IMR-90 (cell line): ENCODE results near the gene A3GALT2. TPM values are rescaled to one million over a fixed set of nuclear protein-coding genes. Genes with fewer than 3 reads are reported as not detected.

Experiments
- ATAC-seq: fragments of 200-7000 bp; cut with Tn5 transposase; 2 replicates; pipeline ENCODE4 v1.9.1; 2020; ENCODE audit warnings: low read depth, mild to moderate bottlenecking, moderate library complexity
- BruUV-seq: library from RNA; stranded (reverse); fragments of 400-500 nt; replicated peaks from 2 replicates; lab custom pipeline; 2021; lab: Mats Ljungman, UMichigan
- CTCF ChIA-PET: fragments of 300-600 bp; formaldehyde crosslinking; extraction: SDS; loops from one replicate; lab custom pipeline; 2021; ENCODE audit warnings: antibody characterized with exemption; lab: Yijun Ruan, JAX
- POLR2A ChIA-PET: fragments of 300-600 bp; sonication (Branson Sonifier 250); formaldehyde crosslinking; loops from one replicate; lab custom pipeline; 2022; ENCODE audit warnings: antibody characterized with exemption; ENCODE audit not compliant: unreplicated experiment; lab: Charles Lee
- DNase-seq: peaks from one replicate; pipeline ENCODE4 v3.0.0; 2013
- H2AFZ ChIP-seq: replicated peaks from 2 replicates; pipeline ENCODE3; 2013; ENCODE audit warnings: low read length, mild to moderate bottlenecking; ENCODE audit not compliant: poor library complexity
- H2AK5ac ChIP-seq: 2 replicates; pipeline ENCODE4 v1.6.1; 2013; ENCODE audit warnings: low read depth, low read length, inconsistent platforms
- H2AK9ac ChIP-seq: replicated peaks from 2 replicates; pipeline ENCODE3; 2013; ENCODE audit warnings: mild to moderate bottlenecking, low read depth, low read length, moderate library complexity; ENCODE audit not compliant: poor library complexity
- H2BK120ac ChIP-seq: 2 replicates; pipeline ENCODE4 v1.6.1; 2013; ENCODE audit warnings: low read depth, low read length, inconsistent platforms
- H2BK15ac ChIP-seq: 3 replicates; pipeline ENCODE4 v1.6.1; 2013; ENCODE audit warnings: low read depth, low read length, inconsistent platforms
- H2BK20ac ChIP-seq: 2 replicates; pipeline ENCODE4 v1.6.1; 2013; ENCODE audit warnings: low read depth, mild to moderate bottlenecking, inconsistent platforms, low read length, moderate library complexity
- H2BK5ac ChIP-seq: 2 replicates; pipeline ENCODE4 v1.6.1; 2013; ENCODE audit warnings: mild to moderate bottlenecking, low read depth, low read length, inconsistent platforms; ENCODE audit not compliant: poor library complexity, severe bottlenecking
- H3K14ac ChIP-seq: replicated peaks from 2 replicates; pipeline ENCODE4 v1.6.1; 2013; ENCODE audit warnings: low read depth, low read length, inconsistent platforms
- H3K18ac ChIP-seq: 2 replicates; pipeline ENCODE4 v1.6.1; 2013; ENCODE audit warnings: low read depth, low read length, control low read depth
- H3K23ac ChIP-seq: 2 replicates; pipeline ENCODE4 v1.6.1; 2013; ENCODE audit warnings: low read depth, low read length, inconsistent platforms
- H3K27ac ChIP-seq: 2 replicates; pipeline ENCODE4 v1.5.1; 2013; ENCODE audit warnings: mild to moderate bottlenecking, control low read depth, low read length; ENCODE audit not compliant: insufficient read depth
- H3K27me3 ChIP-seq: 2 replicates; pipeline ENCODE4 v1.6.1; 2013; ENCODE audit warnings: low read length; ENCODE audit not compliant: control insufficient read depth, insufficient read depth
- H3K36me3 ChIP-seq: 2 replicates; pipeline ENCODE4 v1.6.1; 2013; ENCODE audit warnings: low read length, mixed read lengths; ENCODE audit not compliant: control insufficient read depth, insufficient read depth
- H3K4ac ChIP-seq: 2 replicates; pipeline ENCODE4 v1.6.1; 2013; ENCODE audit warnings: low read depth, low read length, inconsistent platforms
- H3K4me1 ChIP-seq: 2 replicates; pipeline ENCODE4 v1.6.1; 2013; ENCODE audit warnings: low read length, mixed read lengths; ENCODE audit not compliant: control insufficient read depth, insufficient read depth
- H3K4me2 ChIP-seq: 2 replicates; pipeline ENCODE4 v1.6.1; 2013; ENCODE audit warnings: low read depth, mild to moderate bottlenecking, control low read depth, low read length, moderate library complexity
- H3K4me3 ChIP-seq: 2 replicates; pipeline ENCODE4 v1.5.1; 2013; ENCODE audit warnings: low read depth, mild to moderate bottlenecking, control low read depth, low read length, moderate library complexity; ENCODE audit not compliant: insufficient read depth
- H3K56ac ChIP-seq: 2 replicates; pipeline ENCODE4 v1.6.1; 2013; ENCODE audit warnings: low read length, inconsistent platforms; ENCODE audit not compliant: insufficient read depth; ENCODE audit errors: extremely low read depth
- H3K79me1 ChIP-seq, 2 experiments: 2 replicates each; pipeline ENCODE4 v1.6.1; 2013; ENCODE audit warnings: low read length in 2 of 2, inconsistent platforms in 1 of 2, low read depth in 1 of 2
- H3K9ac ChIP-seq: 2 replicates; pipeline ENCODE4 v1.6.1; 2013; ENCODE audit warnings: low read depth, low read length, control low read depth
- H3K9me1 ChIP-seq: 2 replicates; pipeline ENCODE4 v1.6.1; 2013; ENCODE audit warnings: low read length, inconsistent platforms; ENCODE audit not compliant: insufficient read depth
- H3K9me3 ChIP-seq: 2 replicates; pipeline ENCODE4 v1.6.1; 2013; ENCODE audit warnings: low read length; ENCODE audit not compliant: control insufficient read depth, insufficient read depth
- H4K20me1 ChIP-seq: 2 replicates; pipeline ENCODE4 v1.6.1; 2013; ENCODE audit warnings: low read length, inconsistent platforms; ENCODE audit not compliant: insufficient read depth
- H4K5ac ChIP-seq: 2 replicates; pipeline ENCODE4 v1.6.1; 2013; ENCODE audit warnings: mild to moderate bottlenecking, low read depth, low read length, control low read depth
- H4K8ac ChIP-seq, 2 experiments: 2 replicates each; pipeline ENCODE4 v1.6.1; 2013; ENCODE audit warnings: low read depth in 2 of 2, low read length in 2 of 2, control low read depth in 1 of 2, inconsistent platforms in 1 of 2
- H4K91ac ChIP-seq: 2 replicates; pipeline ENCODE4 v1.6.1; 2013; ENCODE audit warnings: low read depth, low read length, inconsistent platforms; ENCODE audit not compliant: insufficient read depth
- CEBPB ChIP-seq: IDR thresholded peaks from 2 replicates; pipeline ENCODE4 v1.6.1; 2012; ENCODE audit warnings: low read depth, low read length, improper control_type of control experiment
- ELK1 ChIP-seq: fragments of 150-350 bp; IDR thresholded peaks from 2 replicates; pipeline ENCODE4 v1.6.1; 2016; ENCODE audit warnings: low read depth, mild to moderate bottlenecking, low read length, moderate library complexity, borderline replicate concordance
- FOS ChIP-seq: fragments of 150-350 bp; IDR thresholded peaks from 2 replicates; pipeline ENCODE4 v1.6.1; 2016; ENCODE audit warnings: low read depth, low read length
- MAFK ChIP-seq: IDR thresholded peaks from 2 replicates; pipeline ENCODE4 v1.6.1; 2012; ENCODE audit warnings: low read depth, low read length, improper control_type of control experiment
- MAZ ChIP-seq: IDR thresholded peaks from 2 replicates; pipeline ENCODE4 v1.6.1; 2012; ENCODE audit warnings: low read depth, mild to moderate bottlenecking, low read length, improper control_type of control experiment, moderate library complexity, borderline replicate concordance
- MXI1 ChIP-seq: IDR thresholded peaks from 2 replicates; pipeline ENCODE4 v1.6.1; 2012; ENCODE audit warnings: low read depth, mild to moderate bottlenecking, low read length, moderate library complexity, borderline replicate concordance
- NFE2L2 ChIP-seq: fragments of 150-350 bp; IDR thresholded peaks from 2 replicates; pipeline ENCODE4 v1.6.1; 2016; ENCODE audit warnings: low read depth, mild to moderate bottlenecking, low read length
- SMC3 ChIP-seq: fragments of 150-350 bp; IDR thresholded peaks from 2 replicates; pipeline ENCODE4 v1.6.1; 2016; ENCODE audit warnings: low read depth, mild to moderate bottlenecking, antibody characterized with exemption, low read length, moderate library complexity
- WGBS, 2 experiments: methylation state at CpG; one replicate each; pipeline versions ENCODE4 v1.1.5 to v1.1.7; 2013; ENCODE audit warnings: missing lambda C conversion rate in 2 of 2; ENCODE audit not compliant: insufficient read length in 1 of 2; ENCODE audit errors: extremely low coverage in 2 of 2; 5-methylcytosine and 5-hydroxymethylcytosine counted together
- dilution Hi-C: fragments of 300-500 bp; cut with HindIII; formaldehyde crosslinking; loops from one replicate; pipeline ENCODE4 v1.14.3; 2018; ENCODE audit warnings: low sequenced_read_pairs; ENCODE audit not compliant: unreplicated experiment
- in situ Hi-C: fragments of 300-500 bp; cut with MboI; formaldehyde crosslinking; loops from 3 replicates; pipeline ENCODE4 v1.14.3; 2019; ENCODE audit warnings: low sequenced_read_pairs, inconsistent platforms, mixed read lengths
- intact Hi-C: fragments of 100-400 bp; cut with micrococcal nuclease; formaldehyde crosslinking; loops from 2 replicates; pipeline ENCODE4 v1.10.0; 2022
- polyA plus RNA-seq, 3 experiments: library from polyadenylated mRNA; depleted of rRNA; stranded (reverse); fragments of >200 nt; gene quantifications; 2 replicates each; pipeline ENCODE4 v1.2.3, GENCODE V29; 2012; ENCODE audit warnings: low replicate concordance in 1 of 3
- total RNA-seq: library from RNA; depleted of rRNA; stranded (reverse); fragments of >200 nt; gene quantifications from 2 replicates; pipeline ENCODE4 v1.2.3, GENCODE V29; 2012

A3GALT2 gene
- total and polyA plus RNA-seq, 2 of the 4 experiments (the other 2 are of a cell fraction): not detected

- no peak overlapping the region for H4K5ac ChIP-seq
- 98% methylated on average over 5 of the region's 16 CpGs; no CpG with 5 or more reads in 1 of the 2 experiments for WGBS, 2 experiments
- H3K56ac ChIP-seq: no peak overlapping the region
- no peak overlapping the region for H4K91ac ChIP-seq
- TF ChIP-seq MXI1 (no peak), MAFK (no peak), MAZ (no peak), NFE2L2 (no peak), FOS (no peak), CEBPB (no peak), ELK1 (no peak), SMC3 (no peak)
- no peak overlapping the region for H3K9ac ChIP-seq
- no peak overlapping the region for H2BK15ac ChIP-seq
- H3K27me3 ChIP-seq: no peaks in the 10 kb centered on the region
- in situ Hi-C loops: no loop called here
- ChIA-PET POLR2A (no interaction called here), CTCF (no interaction called here)
- H4K20me1 ChIP-seq: peaks cover 4% of the 10 kb centered on the region; the same call in 1 of the 2 replicates
- H2BK5ac ChIP-seq: no peak overlapping the region
- H3K79me1 ChIP-seq: peaks cover 0 to 18% of the 10 kb centered on the region in 2 experiments; a peak in 3 of 4 replicates
- no peak overlapping the region for H3K4me3 ChIP-seq
- no peak overlapping the region for H3K4ac ChIP-seq
- H3K4me2 ChIP-seq: no peak overlapping the region
- no peak overlapping the region for H2AFZ ChIP-seq
- H3K9me3 ChIP-seq: no peaks in the 10 kb centered on the region
- no peak for DNase-seq
- no peak overlapping the region for H3K14ac ChIP-seq
- H2BK120ac ChIP-seq: no peak overlapping the region
- no peak overlapping the region for H2AK5ac ChIP-seq
- intact Hi-C loops: loop anchor here (10.0 kb wide), 1 partner anchor 184 kb away; no protein-coding TSS in a partner anchor
- no peak overlapping the region for H4K8ac ChIP-seq
- BruUV-seq: no TSS peak
- no peak for ATAC-seq
- H3K18ac ChIP-seq: no peak overlapping the region
- dilution Hi-C loops: no loop called here
- no peak overlapping the region for H3K27ac ChIP-seq
- no peak overlapping the region for H2AK9ac ChIP-seq
- H3K36me3 ChIP-seq: peaks cover 26% of the 10 kb centered on the region
- peaks cover 7% of the 10 kb centered on the region for H3K9me1 ChIP-seq
- no peak overlapping the region for H2BK20ac ChIP-seq
- H3K23ac ChIP-seq: no peak overlapping the region
- no peaks in the 10 kb centered on the region for H3K4me1 ChIP-seq
Observed at GRCh38 chr1:33288976-33289857, 31.7 kb downstream of the A3GALT2 start.
